ENCODE measurements around the gene SLC41A2. TPM values are rescaled to one million over a fixed set of nuclear protein-coding genes. Genes with fewer than 3 reads are reported as not detected.

SLC41A2 gene
- total and polyA plus RNA-seq, 2 of the 13 experiments (the other 11 are each of a cell fraction or from before 2014, with no cell fraction given): 2.3 to 12.8 TPM

DNA sequence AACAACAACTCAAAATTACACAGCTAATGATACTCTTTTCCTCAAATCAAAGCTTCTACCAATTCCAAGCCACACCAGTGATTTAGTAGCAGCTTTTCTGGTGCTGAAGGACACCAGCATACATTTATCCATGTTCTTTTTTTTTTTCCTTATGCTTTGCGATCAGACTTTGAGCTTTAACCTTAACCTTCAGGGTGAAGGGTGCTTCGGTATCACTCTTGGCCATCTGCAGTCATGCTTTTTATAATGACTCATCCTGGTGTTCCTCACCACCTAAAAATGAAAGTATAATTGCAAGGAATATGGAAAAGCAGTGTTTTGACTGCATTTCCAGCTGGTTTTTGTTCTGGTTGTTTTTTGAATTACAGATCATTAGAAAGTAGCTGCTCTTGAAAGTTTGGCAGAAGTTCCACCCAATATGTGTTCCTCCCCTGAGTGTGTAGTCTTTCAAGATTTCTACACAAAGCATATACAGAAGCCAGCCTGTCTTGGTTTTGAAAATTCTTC is 1.3 kb upstream of the SLC41A2 start (continued):
- TF ChIP-seq NR2F6 (IDR thresholded peaks at IDR 0.05) (peak; percentile 37), NR2F6 (CRISPR knock-in tag; IDR thresholded peaks at IDR 0.05) (no peak), NR2F1 (CRISPR knock-in tag; IDR thresholded peaks at IDR 0.05) (peak in 1 of 2 experiments; percentile 80; a peak in 2 of 4 replicates), TEAD3 (CRISPR knock-in tag; optimal IDR thresholded peaks at IDR 0.05; ENCODE audit: borderline replicate concordance) (peak; percentile 10), ZNF10 (CRISPR knock-in tag; IDR thresholded peaks at IDR 0.05; ENCODE audit: borderline replicate concordance, low read depth) (no peak), FOSL2 (CRISPR knock-in tag; IDR thresholded peaks at IDR 0.05) (peak; percentile 49), HNF4A (CRISPR knock-in tag; IDR thresholded peaks at IDR 0.05) (peak; percentile 31; the same call in 1 of the 2 replicates), RBM39 (IDR thresholded peaks at IDR 0.05; ENCODE audit: low read depth, low read length, poor library complexity, severe bottlenecking) (no peak), NRL (CRISPR knock-in tag; IDR thresholded peaks at IDR 0.05; ENCODE audit: borderline replicate concordance) (no peak), HNF4G (IDR thresholded peaks at IDR 0.05; ENCODE audit: borderline replicate concordance, low read depth, low read length) (0 out of 2 replicates have a peak, but pooled peaks have one; percentile 22), HNF4G (CRISPR knock-in tag; IDR thresholded peaks at IDR 0.05; ENCODE audit: borderline replicate concordance, low read depth) (no peak), NR2F2 (IDR thresholded peaks at IDR 0.05; ENCODE audit: borderline replicate concordance, low read depth) (0 out of 2 replicates have a peak, but pooled peaks have one; percentile 34), NCOR1 (IDR thresholded peaks at IDR 0.05; ENCODE audit: borderline replicate concordance, low read length) (peak; percentile 17; the same call in 1 of the 2 replicates)
- TF ChIP-seq, protein P1, sequence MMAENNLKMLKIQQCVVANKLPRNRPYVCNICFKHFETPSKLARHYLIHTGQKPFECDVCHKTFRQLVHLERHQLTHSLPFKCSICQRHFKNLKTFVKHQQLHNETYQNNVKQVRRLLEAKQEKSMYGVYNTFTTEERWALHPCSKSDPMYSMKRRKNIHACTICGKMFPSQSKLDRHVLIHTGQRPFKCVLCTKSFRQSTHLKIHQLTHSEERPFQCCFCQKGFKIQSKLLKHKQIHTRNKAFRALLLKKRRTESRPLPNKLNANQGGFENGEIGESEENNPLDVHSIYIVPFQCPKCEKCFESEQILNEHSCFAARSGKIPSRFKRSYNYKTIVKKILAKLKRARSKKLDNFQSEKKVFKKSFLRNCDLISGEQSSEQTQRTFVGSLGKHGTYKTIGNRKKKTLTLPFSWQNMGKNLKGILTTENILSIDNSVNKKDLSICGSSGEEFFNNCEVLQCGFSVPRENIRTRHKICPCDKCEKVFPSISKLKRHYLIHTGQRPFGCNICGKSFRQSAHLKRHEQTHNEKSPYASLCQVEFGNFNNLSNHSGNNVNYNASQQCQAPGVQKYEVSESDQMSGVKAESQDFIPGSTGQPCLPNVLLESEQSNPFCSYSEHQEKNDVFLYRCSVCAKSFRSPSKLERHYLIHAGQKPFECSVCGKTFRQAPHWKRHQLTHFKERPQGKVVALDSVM (CRISPR knock-in tag; IDR thresholded peaks at IDR 0.05): 0 out of 2 replicates have a peak, but pooled peaks have one; percentile 12
- TF ChIP-seq, protein P2, sequence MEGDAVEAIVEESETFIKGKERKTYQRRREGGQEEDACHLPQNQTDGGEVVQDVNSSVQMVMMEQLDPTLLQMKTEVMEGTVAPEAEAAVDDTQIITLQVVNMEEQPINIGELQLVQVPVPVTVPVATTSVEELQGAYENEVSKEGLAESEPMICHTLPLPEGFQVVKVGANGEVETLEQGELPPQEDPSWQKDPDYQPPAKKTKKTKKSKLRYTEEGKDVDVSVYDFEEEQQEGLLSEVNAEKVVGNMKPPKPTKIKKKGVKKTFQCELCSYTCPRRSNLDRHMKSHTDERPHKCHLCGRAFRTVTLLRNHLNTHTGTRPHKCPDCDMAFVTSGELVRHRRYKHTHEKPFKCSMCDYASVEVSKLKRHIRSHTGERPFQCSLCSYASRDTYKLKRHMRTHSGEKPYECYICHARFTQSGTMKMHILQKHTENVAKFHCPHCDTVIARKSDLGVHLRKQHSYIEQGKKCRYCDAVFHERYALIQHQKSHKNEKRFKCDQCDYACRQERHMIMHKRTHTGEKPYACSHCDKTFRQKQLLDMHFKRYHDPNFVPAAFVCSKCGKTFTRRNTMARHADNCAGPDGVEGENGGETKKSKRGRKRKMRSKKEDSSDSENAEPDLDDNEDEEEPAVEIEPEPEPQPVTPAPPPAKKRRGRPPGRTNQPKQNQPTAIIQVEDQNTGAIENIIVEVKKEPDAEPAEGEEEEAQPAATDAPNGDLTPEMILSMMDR (CRISPR knock-in tag; IDR thresholded peaks at IDR 0.05): no peak

All from HepG2 (cell line).